HG03575 (cell line): Measurements from ENCODE around the gene PPP1R15A.
"Not testable (repeated sequence)": the region's sequence is repeated elsewhere in the genome, so short reads cannot be mapped to it uniquely, and the experiment has no call there.

Experiments
- ATAC-seq: cut with Tn5 transposase; IDR thresholded peaks from one replicate; pipeline ENCODE4 v1.9.1; 2021; ENCODE audit not compliant: unreplicated experiment, insufficient number of reproducible peaks, low FRiP score; ENCODE audit errors: extremely low read depth

PPP1R15A gene

DNA sequence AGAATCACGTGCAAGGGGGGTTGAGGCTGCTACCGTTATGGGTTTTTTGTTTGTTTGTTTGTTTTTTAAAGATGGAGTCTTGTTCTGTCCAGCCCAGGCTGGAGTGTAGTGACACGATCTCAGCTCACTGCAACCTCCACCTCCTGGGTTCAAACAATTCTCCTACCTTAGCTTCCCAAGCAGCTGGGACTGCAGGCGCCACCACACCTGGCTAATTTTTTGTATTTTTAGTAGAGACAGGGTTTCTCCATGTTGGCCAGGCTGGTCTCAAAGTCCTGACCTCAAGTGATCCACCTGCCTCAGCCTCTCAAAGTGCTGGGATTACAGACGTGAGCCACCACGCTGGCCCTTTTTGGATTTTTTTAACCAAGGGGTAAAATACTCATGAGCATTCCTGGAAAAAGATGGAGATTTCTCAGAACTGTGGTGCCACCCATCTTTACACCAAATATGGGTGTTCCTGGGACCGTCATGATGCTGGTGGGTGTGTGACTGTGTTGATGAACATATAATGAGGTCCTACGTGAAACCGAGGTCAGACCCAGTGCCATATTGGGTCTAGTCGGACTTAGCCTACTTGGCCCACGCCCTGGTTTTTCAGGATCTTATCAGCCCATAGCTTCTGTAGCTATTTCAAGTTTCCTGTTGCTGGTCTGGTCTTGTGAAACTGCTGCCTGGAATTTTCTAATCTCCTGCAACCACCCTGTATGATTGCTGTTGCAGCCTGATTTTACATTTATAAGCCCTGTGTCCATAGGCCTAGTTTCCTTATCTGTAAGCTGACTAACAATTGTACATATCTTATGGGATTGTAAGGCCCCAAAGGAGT, 6.2 kb downstream of the PPP1R15A start:
- ATAC-seq = no peak

DNA sequence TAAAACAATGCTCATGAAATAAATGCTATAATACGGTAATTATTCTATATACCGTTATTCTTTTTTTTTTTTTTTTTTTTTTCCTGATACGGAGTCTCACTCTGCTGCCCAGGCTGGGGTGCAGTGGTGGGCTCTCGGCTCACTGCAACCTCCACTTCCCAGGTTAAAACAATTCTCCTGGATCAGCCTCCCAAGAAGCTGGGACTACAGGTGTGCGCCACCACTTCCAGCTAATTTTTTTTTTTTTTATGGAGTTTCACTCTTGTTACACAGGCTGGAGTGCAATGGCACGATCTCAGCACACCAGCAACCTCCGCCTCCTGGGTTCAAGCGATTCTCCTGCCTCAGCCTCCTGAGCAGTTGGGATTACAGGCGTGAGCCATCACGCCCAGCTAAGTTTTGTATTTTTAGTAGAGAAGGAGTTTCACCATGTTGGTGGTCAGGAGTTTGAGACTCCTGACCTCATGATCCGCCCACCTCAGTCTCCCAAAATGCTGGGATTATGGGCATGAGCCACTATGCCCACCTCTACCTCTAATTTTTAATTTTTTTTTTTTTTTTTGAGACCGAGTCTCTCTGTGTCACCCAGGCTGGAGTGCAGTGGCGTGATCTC, 6.9 kb downstream of the PPP1R15A start:
- no peak for ATAC-seq

DNA sequence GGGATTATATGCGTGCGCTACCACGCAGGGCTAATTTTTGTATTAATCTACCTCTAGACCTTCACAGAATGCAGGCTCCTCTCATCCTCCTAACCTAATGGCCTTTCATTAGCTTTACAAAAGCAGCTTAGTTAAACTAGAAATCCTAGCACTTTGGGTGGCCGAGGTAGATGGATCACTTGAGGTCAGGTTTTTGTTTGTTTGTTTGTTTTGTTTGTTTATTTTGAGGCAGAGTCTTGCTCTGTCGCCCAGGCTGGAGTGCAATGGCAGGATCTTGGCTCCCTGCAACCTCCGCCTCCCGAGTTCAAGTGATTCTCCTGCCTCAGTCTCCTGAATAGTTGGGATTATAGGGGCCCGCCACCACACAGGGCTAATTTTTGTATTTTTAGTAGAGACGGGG, 7.5 kb downstream of the PPP1R15A start:
- not testable (repeated sequence) for ATAC-seq

DNA sequence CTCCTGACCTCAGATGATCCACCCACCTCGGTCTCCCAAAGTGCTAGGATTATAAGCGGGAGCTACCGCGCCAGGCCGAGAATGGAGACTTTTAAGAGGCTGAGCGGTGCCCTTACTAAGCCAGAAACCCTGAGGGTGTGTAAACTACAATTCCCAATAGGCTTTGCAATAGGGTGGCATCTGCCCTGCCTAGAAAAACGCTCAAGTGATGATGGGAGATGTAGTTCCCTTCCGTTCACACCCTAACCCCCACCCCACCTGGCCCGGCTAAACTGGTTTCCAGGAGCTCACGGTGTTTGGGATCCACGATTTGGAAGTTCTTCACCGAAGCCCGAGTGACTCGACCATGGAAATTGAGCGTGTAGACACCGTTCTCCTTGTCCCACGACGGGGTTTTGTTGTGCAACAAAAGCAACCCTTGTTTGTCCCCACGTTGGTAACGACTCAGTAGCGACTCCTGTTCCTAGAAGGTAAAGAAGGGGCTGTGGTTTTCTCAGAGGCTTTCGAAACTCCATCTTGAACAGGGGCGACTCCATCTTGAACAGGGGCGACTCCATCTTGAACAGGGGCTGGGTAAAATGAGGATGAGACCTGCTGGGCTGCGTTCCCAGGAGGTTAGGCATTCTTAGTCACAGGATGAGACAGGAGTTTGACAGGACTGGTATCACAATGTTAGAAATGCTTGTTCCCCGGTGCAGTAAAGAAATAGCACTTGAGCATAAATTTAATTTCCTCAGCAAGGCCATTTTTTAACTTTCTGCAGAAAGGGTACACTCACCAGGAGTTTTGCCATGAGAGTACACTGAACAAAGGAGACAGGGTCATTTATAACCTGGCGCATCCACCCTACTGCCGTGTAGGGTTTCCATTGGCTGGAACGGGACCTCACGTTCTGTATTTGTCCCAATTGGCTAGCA, 9.8 kb downstream of the PPP1R15A start:
- no peak for ATAC-seq

DNA sequence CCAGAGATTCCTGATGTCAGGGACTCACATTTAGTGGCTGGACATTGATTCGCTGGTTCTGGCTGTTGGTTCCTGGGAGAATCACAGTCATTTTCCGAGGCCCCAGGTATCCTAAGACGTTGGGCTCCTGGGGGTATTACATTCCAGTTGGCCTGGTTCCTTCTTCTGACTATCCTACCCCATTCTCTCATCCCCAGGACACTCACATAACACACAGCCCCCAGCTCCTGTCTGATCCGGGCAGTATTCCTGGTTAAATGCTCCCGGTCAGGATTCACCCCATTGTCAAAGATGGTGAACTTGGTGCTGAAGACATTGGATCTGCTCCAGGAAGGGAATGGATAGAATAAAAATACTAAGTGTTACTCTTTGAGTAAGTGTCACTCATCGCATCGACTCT, 11.5 kb downstream of the PPP1R15A start:
- ATAC-seq = no peak

DNA sequence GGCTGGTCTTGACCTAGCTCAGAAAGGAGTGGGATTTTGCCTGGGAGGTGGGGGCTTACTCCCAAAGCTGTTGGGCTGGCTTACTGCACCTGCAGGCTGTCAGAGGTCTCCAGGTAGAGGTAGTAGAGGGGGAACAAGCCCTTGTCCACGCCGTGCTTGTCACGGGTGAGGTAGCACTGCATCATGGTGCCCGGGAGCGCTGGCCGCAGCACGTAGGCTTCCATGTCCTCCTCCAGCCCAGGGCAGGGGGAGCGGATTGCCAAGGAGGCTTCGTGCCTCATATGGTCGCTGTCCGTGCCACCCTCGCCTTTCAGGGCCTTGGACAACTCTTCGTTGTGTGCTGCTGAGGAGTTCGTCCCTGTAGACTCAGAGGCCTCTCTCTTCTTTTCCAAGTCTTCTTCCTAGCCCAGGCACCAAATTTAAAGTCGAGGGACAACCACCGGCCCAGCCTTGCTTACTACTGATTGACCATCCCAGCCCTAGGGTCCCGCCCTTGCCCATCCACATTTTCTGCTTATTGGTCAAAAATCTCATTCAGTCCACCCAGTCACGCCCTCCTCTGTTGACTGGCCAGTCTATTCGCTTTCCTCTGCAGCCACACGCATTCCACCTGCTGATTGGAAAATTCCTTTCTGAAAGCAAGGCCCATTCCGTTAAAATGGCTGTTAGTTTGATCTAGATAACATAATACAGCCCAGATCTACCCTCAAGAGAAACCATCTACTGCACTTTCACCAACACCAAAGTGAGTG, 15.8 kb downstream of the PPP1R15A start:
- no peak for ATAC-seq

DNA sequence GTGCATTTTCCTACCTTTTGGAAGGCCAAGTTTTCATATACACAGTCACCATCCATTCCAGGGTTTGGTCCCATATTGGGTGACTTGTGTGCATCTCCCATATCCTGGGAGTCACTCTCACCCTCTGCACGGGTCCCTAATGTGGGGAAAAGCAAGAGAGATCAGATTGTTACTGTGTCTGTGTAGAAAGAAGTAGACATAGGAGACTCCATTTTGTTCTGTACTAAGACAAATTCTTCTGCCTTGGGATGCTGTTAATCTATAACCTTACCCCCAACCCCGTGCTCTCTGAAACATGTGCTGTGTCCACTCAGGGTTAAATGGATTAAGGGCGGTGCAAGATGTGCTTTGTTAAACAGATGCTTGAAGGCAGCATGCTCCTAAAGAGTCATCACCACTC, 17.3 kb downstream of the PPP1R15A start:
- not testable (repeated sequence) for ATAC-seq

DNA sequence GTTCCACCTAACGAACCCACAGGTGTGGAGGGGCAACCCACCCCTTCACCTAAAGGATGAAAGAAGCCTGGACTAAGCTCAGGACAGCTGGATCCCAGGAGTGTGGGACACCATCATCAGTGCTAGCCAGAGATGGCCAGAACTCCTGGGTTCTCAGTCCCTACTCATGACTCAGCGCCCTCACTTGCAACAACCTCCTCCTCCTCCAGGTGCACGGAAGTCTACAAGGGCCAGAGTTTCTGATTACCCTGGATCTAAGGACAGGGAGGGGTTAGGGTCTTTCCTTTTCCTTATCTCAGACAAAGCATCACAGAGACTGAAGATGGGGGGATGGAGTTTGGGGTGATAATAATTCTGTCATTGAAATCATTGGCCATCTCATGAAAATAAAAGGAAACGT, 18.3 kb downstream of the PPP1R15A start:
- no peak for ATAC-seq

DNA sequence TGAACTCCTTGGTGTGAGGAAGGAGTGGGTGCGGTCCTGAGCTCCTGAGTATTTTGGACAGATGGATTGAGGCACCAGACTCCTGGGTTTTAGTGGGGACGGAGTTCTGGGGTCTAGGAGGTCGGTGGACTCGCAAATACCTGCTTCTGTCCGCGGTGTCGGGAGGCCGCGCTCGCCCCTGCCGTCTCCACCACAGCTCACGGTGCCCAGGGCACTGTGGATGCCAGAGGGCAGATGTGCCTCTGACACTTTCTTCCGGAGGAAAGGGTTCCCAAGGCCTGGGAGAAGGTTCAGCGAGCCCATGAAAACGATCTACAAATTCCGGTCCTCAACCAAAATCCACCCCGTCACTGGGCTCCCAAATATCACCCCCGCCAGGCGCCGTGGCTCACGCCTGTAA, 23.0 kb downstream of the PPP1R15A start:
- no peak for ATAC-seq

DNA sequence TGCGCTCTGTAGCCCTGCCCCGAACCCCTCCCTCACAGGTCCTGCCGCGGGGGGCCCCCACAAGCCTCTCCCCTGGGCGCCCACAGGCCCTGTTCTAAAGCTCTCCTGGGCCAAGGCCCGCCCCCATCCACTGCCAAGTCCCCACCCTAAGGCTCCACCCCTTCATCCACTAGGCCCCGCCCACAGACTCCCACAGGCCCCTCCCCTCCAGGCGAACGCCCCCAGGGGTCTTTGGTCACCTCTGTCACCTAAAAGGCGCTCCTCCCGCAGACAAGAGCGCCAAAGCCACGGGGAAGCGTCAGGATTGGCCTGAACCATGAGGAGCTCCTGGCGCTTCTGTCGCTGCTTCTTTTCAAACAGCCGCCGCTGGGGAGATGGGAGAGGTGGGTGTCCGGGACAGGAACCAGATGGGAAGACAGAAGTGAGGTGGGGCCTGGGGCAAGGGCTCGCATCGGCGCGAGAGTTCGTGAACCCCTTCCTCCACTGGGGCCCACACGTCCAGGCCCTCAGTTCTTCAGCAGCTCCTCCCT, 24.0 kb downstream of the PPP1R15A start:
- ATAC-seq = no peak

DNA sequence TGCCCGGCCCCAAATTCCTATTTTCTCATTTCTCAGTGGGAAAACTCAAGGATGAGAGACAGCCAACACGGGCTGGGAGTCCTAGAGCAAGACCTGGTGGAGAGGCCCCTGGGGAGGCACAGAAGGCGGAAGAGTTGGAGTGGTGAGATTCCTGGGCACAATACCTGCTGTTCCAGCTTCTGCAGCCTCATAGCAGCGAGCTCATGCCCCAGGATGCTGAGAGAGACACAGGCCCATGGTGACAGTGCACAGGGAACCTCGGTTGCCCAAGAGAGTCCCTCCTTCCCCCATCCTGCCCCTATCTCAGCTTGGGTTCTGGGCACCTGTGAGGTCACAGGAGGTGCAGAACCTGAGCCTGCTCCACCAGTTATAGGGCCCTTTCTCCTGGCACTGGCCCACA, 25.0 kb downstream of the PPP1R15A start:
- ATAC-seq = no peak

DNA sequence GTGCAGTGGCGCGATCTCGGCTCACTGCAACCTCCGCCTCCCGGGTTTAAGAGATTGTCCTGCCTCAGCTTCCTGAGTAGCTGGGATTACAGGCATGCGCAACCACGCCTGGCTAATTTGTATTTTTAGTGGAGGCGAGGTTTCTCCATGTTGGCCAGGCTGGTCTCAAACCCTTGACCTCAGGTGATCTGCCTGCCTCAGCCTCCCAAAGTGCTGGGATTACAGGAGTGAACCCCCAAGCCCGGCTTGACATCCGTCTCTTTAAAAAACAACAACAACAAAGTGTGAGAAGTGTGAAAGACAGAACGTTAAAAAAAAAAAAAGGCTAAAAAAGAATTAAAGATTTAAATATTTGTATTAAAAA, 27.1 kb downstream of the PPP1R15A start:
- not testable (repeated sequence) for ATAC-seq

DNA sequence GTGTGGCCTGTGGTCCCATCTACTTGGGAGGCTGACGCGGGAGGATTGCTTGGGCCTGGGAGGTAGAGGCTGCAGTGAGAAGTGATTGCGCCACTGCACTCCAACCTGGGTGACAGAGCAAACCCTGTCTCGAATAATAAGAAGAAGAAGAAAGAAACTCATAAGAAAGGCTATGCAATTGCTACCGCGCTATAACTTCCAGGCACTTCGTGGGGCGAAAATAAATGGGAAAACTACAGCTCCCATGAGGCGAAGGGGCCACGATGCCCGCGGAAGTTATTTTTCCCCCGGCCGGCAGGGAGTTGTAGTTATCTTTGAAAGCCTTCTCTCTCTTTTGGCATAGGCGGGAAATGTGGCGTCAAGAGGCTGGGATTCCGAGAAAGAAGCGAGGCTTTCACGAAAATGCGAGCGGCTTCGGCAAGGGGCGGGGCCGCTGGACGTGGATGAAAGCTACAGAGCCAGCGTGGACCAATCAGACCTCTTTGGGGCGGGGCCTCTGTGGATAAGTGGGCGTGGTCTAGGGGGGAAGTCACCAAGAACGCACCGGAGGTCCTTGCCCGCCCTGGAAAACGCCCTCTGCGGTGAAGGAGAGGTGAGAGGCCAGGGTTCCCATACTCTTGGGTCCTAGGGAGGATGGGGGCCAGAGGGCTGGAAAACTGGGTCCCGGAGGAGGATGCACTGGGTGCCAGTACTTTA, 27.7 kb downstream of the PPP1R15A start, which contains the start of gene NUCB1:
NUCB1 (plus strand) TSS at position 532 of the 696 bp plus-strand sequence. CDS start 485 bp downstream, outside the sequence.
- no peak for ATAC-seq

DNA sequence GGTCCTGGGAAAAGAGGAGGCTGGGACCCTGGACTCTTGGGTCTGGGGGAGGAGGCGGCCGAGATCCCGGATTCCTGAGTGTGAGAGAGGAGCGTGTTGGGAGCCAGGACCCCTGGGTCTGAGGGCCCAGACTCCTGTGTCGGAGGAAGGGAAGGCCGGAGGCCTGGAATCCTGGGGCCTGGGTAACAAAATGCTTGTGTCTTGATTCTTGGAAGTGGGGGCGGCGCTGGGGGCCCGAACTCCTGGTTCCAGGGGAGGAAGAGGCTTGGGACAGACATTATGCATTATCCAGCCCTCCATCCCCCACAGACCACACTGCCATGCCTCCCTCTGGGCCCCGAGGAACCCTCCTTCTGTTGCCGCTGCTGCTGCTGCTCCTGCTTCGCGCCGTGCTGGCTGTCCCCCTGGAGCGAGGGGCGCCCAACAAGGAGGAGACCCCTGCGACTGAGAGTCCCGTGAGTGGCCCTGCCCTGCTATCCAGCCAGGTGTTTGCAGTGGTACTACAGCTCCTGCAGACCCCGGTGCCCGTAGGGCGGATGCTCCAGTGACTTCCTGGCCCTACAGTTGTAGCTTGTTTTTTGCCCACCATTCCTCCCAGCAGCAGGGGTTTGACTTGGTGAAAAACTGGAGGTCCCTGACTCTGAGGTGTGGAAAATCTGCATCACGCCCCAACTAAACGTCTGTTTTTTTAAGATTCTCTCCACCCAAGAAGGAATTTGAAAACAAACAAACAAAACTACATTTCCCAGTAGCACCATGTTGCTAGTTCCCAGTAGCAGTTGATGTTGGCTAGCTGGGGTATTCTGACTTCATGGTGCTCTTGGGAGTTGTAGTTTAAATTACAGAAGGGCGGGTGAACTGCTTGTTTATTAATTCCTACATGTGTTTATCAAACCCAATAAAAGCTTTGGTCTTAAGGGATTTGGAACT, 28.5 kb downstream of the PPP1R15A start:
- ATAC-seq = no peak

DNA sequence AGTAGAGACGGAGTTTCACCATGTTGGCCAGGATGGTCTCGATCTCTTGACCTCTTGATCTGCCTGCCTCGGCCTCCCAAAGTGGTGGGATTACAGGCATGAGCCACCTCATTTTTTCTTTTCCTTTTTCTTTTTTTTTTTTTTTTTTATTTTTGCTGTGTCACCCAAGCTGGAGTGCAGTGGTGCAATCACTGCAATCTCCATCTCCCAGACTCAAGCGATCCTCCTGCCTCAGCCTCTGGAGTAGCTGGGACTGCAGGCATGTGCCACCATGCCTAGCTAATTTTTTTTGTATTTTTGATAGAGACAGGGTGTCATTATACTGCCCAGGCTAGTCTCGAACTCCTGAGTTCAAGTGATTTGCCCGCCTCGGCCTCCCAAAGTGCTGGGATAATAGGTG, 30.1 kb downstream of the PPP1R15A start:
- ATAC-seq = not testable (repeated sequence)

DNA sequence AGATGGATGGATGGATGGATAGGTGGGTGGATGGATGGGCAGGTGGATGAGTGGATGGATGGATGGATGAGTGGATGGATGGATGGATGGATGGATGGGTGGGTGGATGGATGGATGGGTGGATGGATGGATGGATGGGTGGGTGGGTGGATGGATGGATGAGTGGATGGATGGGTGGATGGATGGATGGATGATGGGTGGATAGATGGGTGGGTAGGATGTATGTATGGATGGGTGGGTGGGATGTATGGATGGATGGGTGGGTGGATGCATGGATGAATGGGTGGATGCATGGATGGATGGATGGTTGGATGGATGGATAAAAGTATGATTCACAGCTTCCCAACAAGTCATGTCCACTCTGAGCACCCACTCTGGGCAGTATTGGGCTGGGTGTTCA, 31.6 kb downstream of the PPP1R15A start:
- ATAC-seq = not testable (repeated sequence)

DNA sequence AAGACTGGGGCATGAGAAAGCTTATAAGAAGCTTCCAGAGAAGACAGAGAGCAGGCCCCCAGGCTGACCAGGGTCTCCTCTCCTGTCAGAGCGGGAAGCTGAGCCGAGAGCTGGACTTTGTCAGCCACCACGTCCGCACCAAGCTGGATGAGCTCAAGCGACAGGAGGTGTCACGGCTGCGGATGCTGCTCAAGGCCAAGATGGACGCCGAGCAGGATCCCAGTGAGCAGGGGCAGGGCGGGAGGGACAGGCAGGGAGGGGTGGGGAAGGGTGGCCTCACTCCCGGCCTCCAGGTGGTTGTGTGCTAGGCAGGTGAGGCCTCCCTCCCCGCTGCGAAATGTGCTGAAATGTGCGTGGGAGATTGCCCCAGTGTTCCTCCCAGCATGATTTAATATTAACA, 33.4 kb downstream of the PPP1R15A start:
- no peak for ATAC-seq
